Measurements from ENCODE around the gene CRAT.

CRAT gene

DNA sequence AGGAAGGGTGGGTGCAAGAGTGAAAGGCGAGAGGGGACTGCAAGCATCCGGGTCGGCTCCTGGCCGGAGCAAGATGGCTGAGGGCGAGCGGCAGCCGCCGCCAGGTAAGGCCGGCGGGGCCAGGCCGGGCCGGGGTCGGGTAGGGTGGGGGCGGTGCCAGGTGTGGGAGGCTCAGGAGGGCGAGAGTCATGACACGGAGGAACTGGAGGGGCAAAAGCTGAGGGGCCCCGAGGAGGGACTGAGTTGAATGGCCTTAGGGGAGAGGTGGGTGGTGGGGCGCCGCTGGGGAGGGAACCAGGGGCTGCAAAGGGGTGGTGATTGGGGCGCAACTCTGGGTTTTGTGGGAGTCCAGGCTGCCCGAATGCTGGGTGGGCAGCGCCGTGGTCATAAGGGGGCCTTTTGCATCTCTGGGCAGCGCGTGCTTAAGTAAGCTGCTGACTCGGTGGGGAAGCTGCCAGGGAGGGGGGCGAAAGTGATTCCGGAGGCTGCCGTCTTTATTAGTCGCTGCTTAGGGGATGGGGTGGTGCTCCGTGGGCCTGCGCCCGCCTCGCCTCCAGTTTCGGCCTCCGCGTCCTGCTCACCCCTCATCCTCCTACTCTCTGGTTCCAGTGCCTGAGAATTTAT lies 1.0 kb upstream of the CRAT start:
- no peak for DNase-seq (ENCODE audit: low read depth, low spot score)

DNA sequence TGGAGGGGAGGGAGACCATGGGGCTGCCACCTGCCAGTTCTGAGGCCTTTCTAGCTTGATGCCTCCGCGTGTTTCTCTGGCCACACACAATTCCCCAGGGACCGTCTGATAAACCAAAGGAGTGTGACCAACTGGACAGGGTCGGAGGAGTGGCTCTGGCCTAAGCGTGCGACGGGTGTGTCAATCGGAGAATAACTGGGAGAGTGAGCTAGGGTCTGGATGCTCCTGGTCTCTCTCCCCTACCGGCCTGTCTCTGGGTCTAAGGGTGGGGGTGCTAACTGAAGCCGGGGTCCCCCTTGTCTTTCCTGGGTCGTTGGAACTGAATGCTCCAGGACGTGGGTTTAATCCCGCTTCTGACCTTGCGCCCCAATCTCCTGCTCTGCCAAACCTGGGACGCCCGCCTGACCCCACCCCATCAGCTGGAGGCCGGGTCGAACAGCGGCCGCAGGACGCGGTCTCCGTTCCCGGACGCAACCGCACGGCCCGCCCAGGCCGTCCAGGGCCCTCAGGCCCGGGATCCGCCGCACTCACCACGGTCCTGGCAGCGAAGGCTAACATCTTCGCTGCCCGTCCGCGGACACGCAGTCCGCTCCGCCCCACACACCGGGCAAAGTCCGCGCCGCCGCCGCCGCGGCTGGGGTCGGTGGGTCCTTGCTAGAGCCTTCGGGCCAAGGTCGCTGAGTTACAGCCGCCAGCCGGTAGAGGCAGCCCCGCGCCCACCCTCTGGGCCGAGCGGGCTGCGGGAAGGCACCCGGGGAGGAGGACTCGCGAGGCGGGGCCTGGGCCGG lies 447 bp downstream of the CRAT start:
- DNase-seq (ENCODE audit: low read depth, low spot score) = no peak

DNA sequence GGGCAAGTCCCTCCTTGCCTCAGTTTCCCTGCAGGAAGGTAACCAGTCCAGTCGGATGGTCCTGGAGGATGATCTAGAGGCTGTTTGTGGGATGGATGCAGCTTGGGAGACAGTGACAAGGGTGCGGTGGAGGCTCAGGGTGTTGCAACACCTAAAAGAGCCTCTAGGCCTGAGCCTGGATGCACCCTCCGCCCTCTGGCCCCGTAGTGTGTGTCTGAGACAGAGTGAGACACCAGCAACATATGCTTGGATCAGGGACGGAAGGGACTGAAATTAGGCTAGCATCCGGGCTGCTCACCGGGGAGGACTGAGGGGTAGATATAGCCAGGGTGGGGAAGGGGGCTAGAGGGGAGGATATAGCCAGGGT lies 1.1 kb downstream of the CRAT start:
- no peak for DNase-seq (ENCODE audit: low read depth, low spot score)

DNA sequence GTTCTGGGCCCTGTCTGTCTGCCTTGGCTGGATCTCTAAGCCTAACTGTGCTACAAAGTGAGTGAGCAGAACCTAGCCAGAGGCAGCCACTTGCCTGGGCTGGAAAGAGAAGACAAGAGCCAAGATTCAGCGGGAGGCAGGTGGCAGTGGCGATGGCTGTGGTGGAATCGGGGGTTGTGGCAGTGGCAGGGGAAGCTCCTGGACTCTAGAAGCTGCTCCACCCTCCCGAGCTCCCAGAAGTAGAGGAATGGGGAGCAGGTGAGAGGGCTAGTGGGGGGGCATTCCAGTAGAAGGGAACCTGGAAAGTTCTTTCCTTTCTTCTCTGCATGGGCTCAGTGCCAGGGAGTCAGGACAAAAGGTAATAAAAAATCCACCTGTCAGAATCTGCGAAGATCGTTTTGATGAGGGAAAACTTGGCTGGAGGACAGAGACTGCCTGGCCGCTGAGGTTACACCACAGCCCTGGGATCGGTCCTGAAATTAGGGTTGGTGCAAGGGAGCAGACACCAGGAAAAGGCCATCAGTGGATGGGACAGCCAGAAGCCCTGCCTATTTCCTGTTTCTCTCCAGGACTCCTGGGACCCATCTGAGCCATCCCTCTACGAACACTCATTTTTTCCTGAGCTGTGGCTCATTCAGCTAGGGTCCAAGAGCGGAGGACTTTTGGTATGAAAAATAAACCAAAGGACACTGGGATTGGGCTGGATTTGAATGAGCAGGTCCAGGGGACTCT lies 1.6 kb downstream of the CRAT start:
- no peak for DNase-seq (ENCODE audit: low read depth, low spot score)

DNA sequence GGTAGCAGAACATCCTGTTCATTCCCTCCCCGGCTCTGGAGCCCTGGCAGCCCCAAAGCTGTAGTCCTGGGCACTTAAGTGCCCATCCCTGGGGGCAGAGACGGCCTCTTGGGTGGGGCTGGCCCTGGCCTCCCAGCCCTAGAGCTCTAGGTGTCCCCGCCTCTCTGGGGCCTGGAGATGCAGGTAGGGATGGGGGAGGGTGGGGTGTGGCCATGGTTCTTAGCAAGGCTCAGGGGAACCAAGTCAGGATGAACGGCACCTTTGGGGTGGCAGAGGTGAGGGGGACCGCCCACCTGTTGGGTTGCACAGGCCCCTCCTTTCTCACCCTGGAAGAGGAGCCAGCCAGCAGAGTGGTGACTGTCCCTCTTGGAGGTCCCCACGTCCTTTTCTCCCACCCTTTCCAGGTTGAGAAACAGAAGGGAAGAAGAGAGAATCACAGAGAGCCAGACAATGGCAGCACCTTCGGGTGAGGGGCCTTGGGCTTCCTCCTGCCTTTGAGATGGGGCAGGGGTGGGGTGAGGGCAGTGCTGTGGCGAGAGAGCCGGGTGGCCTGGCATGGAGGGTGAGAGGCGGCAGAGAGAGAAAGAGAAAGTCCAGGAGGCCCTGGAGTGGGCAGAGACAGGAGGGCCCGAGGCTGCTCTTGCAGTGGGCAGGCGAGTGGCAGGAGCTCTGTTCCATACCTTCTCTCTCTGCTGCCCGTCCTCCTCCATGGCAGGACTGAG lies 2.3 kb downstream of the CRAT start:
- no peak for DNase-seq (ENCODE audit: low read depth, low spot score)

DNA sequence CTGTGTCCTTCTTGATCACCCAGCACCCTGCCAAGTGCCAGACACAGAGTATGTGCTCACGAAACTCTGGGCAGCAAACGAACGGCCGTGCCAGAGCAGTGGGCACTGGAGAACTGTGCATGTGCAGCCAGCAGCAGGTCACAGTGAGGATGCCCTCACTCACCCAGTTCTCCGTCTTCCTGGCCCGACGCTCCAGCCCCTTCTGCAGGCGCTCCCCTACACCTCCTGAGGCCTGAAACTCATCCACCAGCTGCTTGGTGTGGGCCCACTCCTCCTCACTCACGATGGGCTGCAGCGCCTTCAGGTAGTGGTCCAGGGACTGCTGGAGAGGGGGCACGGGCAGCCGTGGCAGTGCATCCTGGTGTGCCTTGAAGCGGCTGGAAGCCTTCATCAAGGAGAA lies 2.9 kb downstream of the CRAT start:
- no peak for DNase-seq (ENCODE audit: low read depth, low spot score)

- no peak for DNase-seq (ENCODE audit: low read depth, low spot score)
These were observed 4.5 kb downstream of the CRAT start for GRCh38 chr9:129105857-129106694.

DNA sequence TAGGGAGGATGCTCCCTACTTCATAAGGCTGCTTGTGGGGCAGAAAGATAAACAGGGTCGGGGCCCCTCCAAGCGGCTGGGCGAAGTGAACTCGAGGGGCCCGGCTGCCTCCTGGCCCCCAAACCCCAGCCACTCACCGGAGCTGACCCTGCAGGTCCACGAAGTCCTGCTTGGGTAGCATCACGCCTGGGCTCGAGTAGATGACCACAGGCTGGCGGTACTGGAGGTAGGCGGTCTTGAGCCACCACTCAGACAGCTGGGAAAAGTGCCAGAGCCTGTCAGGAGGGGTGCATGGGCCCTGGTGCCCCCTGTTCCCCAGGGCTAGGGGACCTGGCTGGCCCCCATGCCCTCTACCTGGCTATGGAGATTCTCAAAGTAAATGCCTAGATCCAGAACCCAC lies 6.5 kb downstream of the CRAT start:
- no peak for DNase-seq (ENCODE audit: low read depth, low spot score)

GRCh38 chr9:129103595-129103965 lies 7.0 kb downstream of the CRAT start:
- DNase-seq (ENCODE audit: low read depth, low spot score) = no peak

DNA sequence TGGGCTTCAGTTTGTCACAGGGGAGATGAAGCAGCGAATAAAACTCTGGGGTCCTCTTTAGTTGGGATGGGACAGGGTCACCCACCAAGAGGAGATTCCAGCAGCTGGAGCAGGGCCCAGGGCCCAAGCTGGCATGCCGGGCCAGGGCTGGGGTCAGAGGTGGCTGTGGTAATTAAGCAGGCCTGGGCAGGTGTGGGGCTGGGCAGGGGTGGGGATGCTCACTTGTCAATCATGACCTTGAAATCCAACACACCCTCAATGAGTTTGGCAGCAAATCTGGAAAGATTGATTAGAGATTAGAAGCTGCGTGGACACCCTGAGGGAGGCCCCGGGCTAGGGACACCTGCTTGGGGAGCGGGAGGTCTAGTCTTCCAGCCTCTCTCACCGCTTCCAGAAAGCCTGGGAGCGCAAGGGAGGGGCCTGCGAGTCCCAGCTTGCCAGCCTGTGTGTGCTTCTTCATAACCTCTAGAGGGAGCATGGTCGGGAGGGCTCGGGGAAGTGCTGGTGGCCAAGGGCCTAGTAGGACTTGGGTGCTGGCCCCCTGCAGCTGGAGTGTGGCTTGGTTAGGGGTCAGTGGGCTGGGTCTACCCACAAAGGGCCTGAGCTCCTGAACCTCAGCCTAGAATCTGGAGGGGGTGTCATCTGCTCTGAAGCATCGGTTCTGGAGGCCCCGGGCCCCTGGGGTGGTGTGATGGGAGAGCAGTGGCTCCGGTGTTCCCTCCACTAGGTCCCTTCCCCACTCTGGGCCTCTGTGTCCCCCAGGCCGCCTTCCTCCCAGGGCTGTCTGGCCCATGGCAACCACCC lies 7.6 kb downstream of the CRAT start:
- DNase-seq (ENCODE audit: low read depth, low spot score) = no peak

DNA sequence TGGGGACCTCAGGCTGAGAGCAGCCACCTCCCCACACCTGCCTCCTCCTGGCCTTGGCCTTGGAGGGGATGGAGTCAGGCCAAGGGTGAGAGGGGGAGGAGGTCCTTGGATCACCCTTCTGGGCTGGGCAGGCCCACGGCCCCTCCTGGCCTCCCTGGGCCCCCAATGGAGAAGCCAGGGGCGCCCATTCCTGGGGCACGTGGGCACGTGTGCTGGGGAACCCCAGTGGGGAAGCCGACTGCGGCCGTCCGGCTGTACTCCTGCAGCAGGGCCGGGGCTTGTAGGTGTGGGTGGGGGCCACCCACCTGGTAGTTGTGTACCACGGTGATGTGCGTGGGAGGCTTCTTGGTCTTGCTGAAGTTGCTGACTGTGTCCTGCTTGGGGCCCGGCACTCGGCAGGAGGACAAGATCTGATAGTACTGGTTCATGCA lies 8.5 kb downstream of the CRAT start:
- DNase-seq (ENCODE audit: low read depth, low spot score) = no peak

GRCh38 chr9:129101279-129101678 lies 9.3 kb downstream of the CRAT start:
- no peak for DNase-seq (ENCODE audit: low read depth, low spot score)

- no peak for DNase-seq (ENCODE audit: low read depth, low spot score)
These were observed 10.0 kb downstream of the CRAT start for GRCh38 chr9:129100383-129101169.

- DNase-seq (ENCODE audit: low read depth, low spot score) = no peak
These were observed 12.3 kb downstream of the CRAT start for GRCh38 chr9:129098328-129098727.

DNA sequence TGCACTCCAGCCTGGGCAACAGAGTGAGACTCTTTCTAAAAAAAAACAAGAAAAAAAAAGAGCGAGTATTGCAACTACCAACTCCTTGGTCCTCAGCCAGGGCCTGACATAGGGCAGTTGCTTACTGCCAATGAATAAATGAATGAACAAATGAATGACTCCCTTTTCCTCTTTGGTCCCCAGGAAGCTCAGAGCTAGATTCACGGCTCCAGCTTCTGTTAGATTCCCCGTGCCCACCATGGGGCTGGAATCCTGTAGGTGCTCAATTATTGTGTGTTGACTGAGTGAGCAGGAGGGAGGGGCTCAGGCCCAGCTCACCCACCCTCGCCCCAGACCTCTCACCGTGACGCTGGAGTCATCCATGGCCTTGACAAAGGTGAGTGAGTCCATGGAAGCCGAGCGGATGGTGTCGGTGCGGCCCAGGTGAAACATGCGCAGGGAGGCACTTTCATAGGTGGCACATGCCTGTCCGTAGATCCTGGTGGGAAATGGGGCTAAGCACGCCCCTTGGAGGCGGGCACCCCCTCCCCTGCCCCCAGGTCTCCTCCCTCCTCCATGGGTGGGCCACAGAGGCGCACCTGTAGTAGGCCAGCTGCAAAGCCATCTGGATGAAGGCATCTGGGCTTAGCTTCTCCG lies 12.8 kb downstream of the CRAT start:
- DNase-seq (ENCODE audit: low read depth, low spot score) = no peak

GRCh38 chr9:129095908-129096307 lies 14.7 kb downstream of the CRAT start:
- DNase-seq (ENCODE audit: low read depth, low spot score) = no peak

- DNase-seq (ENCODE audit: low read depth, low spot score) = no peak
These were observed 15.4 kb downstream of the CRAT start for GRCh38 chr9:129095170-129095667.

GRCh38 chr9:129094387-129095169 lies 16.0 kb downstream of the CRAT start:
- no peak for DNase-seq (ENCODE audit: low read depth, low spot score)
